ENCODE measurements around the gene KIF5A. TPM values are rescaled to one million over a fixed set of nuclear protein-coding genes. Genes with fewer than 3 reads are reported as not detected.
A peak's percentile ranks its signal among the peaks of the same experiment; 100 is the strongest.
"Not testable (repeated sequence)": the region's sequence is repeated elsewhere in the genome, so short reads cannot be mapped to it uniquely, and the experiment has no call there.

The KIF5A gene
- total RNA-seq, 1 donor from 2014 or later, result 0.43 TPM

DNA sequence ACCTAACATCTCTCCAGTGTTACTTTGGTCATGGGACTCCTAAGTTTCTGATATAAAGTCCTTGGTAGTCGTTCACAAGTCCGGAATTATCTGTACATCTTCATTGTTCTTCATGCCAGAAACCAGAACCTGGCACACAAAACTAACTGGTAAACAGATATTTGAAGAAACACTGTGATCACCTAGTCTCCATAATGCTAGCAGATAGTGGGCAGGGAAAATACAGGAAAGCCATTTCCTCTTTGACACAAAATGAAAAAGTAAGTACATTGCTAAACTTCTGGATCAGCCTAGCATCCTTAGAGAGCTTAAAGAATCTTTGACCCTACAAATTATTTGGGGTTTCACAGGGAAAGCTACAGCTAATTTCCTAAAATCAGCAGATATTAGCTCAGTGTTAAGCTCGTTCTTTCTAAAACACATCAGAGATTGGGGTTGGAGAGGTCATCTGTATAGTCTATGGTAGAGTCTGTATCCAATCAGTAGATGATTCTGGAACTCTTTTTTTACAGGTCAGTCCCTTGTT lies 34.4 kb upstream of the KIF5A start:
- H3K27ac Mint-ChIP-seq (ENCODE audit: unreplicated experiment), result peak overlapping the region; percentile 43
- H3K4me1 Mint-ChIP-seq (ENCODE audit: unreplicated experiment), result peaks cover 39% of the 10 kb centered on the region
- DNase-seq (ENCODE audit: extremely low spot score, unreplicated experiment), result no peak
- no peaks in the 10 kb centered on the region for H3K9me3 Mint-ChIP-seq (ENCODE audit: unreplicated experiment)
- H3K36me3 Mint-ChIP-seq (ENCODE audit: unreplicated experiment), result peaks cover 59% of the 10 kb centered on the region
- TF ChIP-seq, protein P1, sequence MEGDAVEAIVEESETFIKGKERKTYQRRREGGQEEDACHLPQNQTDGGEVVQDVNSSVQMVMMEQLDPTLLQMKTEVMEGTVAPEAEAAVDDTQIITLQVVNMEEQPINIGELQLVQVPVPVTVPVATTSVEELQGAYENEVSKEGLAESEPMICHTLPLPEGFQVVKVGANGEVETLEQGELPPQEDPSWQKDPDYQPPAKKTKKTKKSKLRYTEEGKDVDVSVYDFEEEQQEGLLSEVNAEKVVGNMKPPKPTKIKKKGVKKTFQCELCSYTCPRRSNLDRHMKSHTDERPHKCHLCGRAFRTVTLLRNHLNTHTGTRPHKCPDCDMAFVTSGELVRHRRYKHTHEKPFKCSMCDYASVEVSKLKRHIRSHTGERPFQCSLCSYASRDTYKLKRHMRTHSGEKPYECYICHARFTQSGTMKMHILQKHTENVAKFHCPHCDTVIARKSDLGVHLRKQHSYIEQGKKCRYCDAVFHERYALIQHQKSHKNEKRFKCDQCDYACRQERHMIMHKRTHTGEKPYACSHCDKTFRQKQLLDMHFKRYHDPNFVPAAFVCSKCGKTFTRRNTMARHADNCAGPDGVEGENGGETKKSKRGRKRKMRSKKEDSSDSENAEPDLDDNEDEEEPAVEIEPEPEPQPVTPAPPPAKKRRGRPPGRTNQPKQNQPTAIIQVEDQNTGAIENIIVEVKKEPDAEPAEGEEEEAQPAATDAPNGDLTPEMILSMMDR (IDR thresholded peaks at IDR 0.05), result no peak
- no peak overlapping the region for H3K4me3 Mint-ChIP-seq (ENCODE audit: unreplicated experiment)
- H3K27me3 Mint-ChIP-seq (ENCODE audit: unreplicated experiment), result no peaks in the 10 kb centered on the region

DNA sequence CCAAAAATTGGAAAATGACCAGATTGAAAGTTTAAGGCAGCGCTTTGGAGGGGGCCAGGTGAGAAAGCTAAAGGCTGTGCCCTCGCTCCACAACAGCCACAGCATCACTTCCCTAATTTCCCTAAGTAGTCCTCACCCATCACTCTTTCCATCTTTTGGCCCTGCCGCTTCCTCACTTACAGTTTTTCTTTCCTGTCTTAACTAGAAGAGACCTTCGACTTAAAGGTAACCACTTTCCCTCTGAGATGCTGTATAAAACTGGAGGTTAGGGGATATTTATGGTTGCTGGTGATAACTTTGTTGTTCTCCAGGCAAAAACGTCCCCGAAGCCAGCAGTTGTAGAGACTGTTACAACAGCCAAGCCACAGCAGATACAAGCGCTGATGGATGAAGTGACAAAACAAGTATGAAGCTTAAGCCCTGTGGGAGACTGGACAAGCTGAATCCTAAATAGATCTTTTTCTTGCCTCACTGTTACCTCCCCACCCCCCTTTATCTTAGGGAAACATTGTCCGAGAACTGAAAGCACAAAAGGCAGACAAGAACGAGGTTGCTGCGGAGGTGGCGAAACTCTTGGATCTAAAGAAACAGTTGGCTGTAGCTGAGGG lies 33.8 kb upstream of the KIF5A start:
- peak overlapping the region; percentile 43 for H3K27ac Mint-ChIP-seq (ENCODE audit: unreplicated experiment)
- H3K4me3 Mint-ChIP-seq (ENCODE audit: unreplicated experiment), result no peak overlapping the region
- TF ChIP-seq, protein P1 (IDR thresholded peaks at IDR 0.05), result no peak
- DNase-seq (ENCODE audit: extremely low spot score, unreplicated experiment), result no peak
- peaks cover 59% of the 10 kb centered on the region for H3K36me3 Mint-ChIP-seq (ENCODE audit: unreplicated experiment)
- H3K27me3 Mint-ChIP-seq (ENCODE audit: unreplicated experiment), result no peaks in the 10 kb centered on the region
- H3K9me3 Mint-ChIP-seq (ENCODE audit: unreplicated experiment), result no peaks in the 10 kb centered on the region
- peaks cover 43% of the 10 kb centered on the region for H3K4me1 Mint-ChIP-seq (ENCODE audit: unreplicated experiment)

DNA sequence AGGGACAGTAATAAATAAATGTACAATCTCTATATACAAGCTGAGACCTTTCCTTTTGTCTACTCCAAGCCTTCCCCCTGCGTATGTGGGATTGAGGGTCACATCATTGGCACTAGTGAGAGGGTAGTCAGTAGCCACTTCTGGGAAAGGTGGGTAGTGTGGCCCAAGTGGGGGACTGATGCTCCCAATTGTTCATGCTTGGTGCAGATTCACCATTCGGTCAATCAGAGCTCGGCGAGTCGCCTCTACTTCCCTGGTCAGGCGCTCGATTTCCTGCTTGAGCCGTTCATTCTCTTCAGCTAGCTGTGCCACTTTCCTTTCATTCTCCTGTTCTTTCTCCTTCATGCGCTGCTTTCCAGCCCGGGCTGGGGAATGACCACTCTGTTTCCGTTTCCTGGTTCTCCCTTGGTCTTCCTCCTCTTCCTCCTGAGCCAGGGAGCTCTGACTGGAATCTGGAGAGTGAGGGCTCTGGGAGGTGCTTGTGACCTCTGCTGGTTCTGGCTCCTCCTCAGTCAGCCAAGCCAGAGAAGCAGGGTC lies 33.2 kb upstream of the KIF5A start:
- H3K4me3 Mint-ChIP-seq (ENCODE audit: unreplicated experiment), result no peak overlapping the region
- peaks cover 59% of the 10 kb centered on the region for H3K36me3 Mint-ChIP-seq (ENCODE audit: unreplicated experiment)
- TF ChIP-seq, protein P1 (IDR thresholded peaks at IDR 0.05), result no peak
- no peaks in the 10 kb centered on the region for H3K27me3 Mint-ChIP-seq (ENCODE audit: unreplicated experiment)
- peak overlapping the region; percentile 99 for H3K27ac Mint-ChIP-seq (ENCODE audit: unreplicated experiment)
- peaks cover 49% of the 10 kb centered on the region for H3K4me1 Mint-ChIP-seq (ENCODE audit: unreplicated experiment)
- no peak for DNase-seq (ENCODE audit: extremely low spot score, unreplicated experiment)
- H3K9me3 Mint-ChIP-seq (ENCODE audit: unreplicated experiment), result no peaks in the 10 kb centered on the region

DNA sequence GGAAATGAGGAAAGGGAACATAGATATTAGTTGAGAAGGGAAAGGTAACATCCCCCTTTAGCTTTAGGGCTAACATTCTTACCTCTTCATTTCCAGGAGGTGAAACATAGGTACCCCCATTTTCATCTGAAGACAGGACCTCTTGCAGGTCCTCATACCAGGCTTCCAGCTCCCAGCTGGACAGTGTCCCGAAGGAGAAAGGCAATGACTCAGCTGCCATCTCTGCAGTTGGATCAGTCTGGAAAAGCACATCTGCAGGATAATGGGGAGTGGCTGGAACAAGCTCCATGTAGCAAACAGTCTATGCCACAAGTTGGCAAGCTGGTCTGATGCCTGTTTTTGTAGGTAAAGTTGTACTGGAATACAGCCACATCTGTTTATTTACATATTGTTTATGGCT lies 32.7 kb upstream of the KIF5A start:
- TF ChIP-seq, protein P1 (IDR thresholded peaks at IDR 0.05), result no peak
- peak overlapping the region; percentile 93 for H3K4me3 Mint-ChIP-seq (ENCODE audit: unreplicated experiment)
- peak overlapping the region; percentile 99 for H3K27ac Mint-ChIP-seq (ENCODE audit: unreplicated experiment)
- peaks cover 56% of the 10 kb centered on the region for H3K36me3 Mint-ChIP-seq (ENCODE audit: unreplicated experiment)
- peaks cover 54% of the 10 kb centered on the region for H3K4me1 Mint-ChIP-seq (ENCODE audit: unreplicated experiment)
- no peak for DNase-seq (ENCODE audit: extremely low spot score, unreplicated experiment)
- no peaks in the 10 kb centered on the region for H3K9me3 Mint-ChIP-seq (ENCODE audit: unreplicated experiment)
- H3K27me3 Mint-ChIP-seq (ENCODE audit: unreplicated experiment), result no peaks in the 10 kb centered on the region

DNA sequence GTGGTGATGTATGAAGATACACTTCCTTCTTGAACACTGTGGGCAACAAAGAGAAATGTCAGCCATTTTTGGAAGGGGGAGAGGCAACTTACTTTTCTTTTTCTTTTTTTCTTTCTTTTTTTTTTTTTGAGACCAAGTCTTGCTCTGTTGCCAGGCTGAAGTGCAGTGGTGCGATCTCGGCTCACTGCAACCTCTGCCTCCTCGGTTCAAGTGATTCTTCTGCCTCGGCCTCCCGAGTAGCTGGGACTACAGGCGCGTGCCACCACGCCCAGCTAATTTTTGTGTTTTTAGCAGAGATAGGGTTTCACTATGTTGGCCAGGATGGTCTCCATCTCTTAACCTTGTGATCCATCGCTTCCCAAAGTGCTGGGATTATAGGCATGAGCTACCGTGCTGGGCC lies 32.1 kb upstream of the KIF5A start:
- peaks cover 56% of the 10 kb centered on the region for H3K4me1 Mint-ChIP-seq (ENCODE audit: unreplicated experiment)
- H3K27me3 Mint-ChIP-seq (ENCODE audit: unreplicated experiment); H3K9me3 Mint-ChIP-seq (ENCODE audit: unreplicated experiment); DNase-seq (ENCODE audit: extremely low spot score, unreplicated experiment): not testable (repeated sequence)
- peak overlapping the region; percentile 99 for H3K27ac Mint-ChIP-seq (ENCODE audit: unreplicated experiment)
- peaks cover 51% of the 10 kb centered on the region for H3K36me3 Mint-ChIP-seq (ENCODE audit: unreplicated experiment)
- H3K4me3 Mint-ChIP-seq (ENCODE audit: unreplicated experiment), result peak overlapping the region; percentile 93

All from osteocyte (in vitro differentiated cells).